Measurements from ENCODE around the gene FGD6.

FGD6 gene

GRCh38 chr12:95231190-95231589 lies 13.9 kb upstream of the FGD6 start:
- DNase-seq, result no peak

GRCh38 chr12:95230313-95230712 lies 13.0 kb upstream of the FGD6 start:
- no peak for DNase-seq

- no peak for DNase-seq
Observed at GRCh38 chr12:95229636-95230035, 12.4 kb upstream of the FGD6 start.

- DNase-seq, result no peak
Observed at GRCh38 chr12:95228617-95229016, 11.3 kb upstream of the FGD6 start.

GRCh38 chr12:95227818-95228356 lies 10.6 kb upstream of the FGD6 start:
- DNase-seq, result no peak

- DNase-seq, result no peak
Observed at GRCh38 chr12:95225645-95226212, 8.5 kb upstream of the FGD6 start.

- DNase-seq, result no peak
Observed at GRCh38 chr12:95224202-95225170, 7.2 kb upstream of the FGD6 start.

- DNase-seq, result no peak
Observed at GRCh38 chr12:95220726-95221125, 3.5 kb upstream of the FGD6 start.

- DNase-seq, result no peak
Observed at GRCh38 chr12:95220190-95220589, 2.9 kb upstream of the FGD6 start.

GRCh38 chr12:95218150-95219133 lies 1.2 kb upstream of the FGD6 start:
- DNase-seq, result no peak

GRCh38 chr12:95216711-95217376 lies 423 bp downstream of the FGD6 start:
- peak in 1 of 4 experiments; percentile 61 for DNase-seq

- DNase-seq, result no peak
Observed at GRCh38 chr12:95215949-95216348, 1.3 kb downstream of the FGD6 start.

GRCh38 chr12:95214466-95214865 lies 2.8 kb downstream of the FGD6 start:
- DNase-seq, result no peak

- no peak for DNase-seq
Observed at GRCh38 chr12:95213928-95214327, 3.3 kb downstream of the FGD6 start.

GRCh38 chr12:95213119-95213518 lies 4.1 kb downstream of the FGD6 start:
- DNase-seq, result no peak

GRCh38 chr12:95212586-95212985 lies 4.7 kb downstream of the FGD6 start:
- DNase-seq, result no peak

GRCh38 chr12:95208678-95209077 lies 8.6 kb downstream of the FGD6 start:
- no peak for DNase-seq

- no peak for DNase-seq
Observed at GRCh38 chr12:95207407-95207806, 9.9 kb downstream of the FGD6 start.

GRCh38 chr12:95206916-95207315 lies 10.4 kb downstream of the FGD6 start:
- DNase-seq, result no peak

- DNase-seq, result no peak
Observed at GRCh38 chr12:95205685-95206084, 11.6 kb downstream of the FGD6 start.

- DNase-seq, result no peak
Observed at GRCh38 chr12:95205016-95205624, 12.1 kb downstream of the FGD6 start.
